ENCODE data around the gene CSTPP1.

DNA sequence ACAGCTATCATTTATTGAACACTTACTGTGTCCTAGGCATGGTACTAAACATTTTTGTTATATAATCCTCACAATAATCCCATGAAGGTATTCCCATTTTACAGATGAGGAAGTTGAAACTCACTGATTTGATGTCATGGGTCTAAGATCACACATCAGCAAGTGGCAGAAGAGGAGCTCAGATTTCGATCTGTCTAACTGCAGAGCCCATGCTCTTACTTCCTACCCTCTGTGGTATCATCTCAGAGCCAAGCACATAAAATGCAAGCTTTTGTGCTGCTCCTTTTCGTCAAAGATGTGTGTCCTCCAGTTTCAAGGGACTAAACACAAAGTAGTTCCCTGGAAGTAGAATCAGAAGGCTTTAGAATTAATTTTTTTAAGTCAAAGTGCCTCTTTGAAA lies 169.0 kb downstream of the CSTPP1 start:
- TF ChIP-seq CTCF (IDR thresholded peaks at IDR 0.05) (no peak), POLR2A (IDR thresholded peaks at IDR 0.05) (no peak), EP300 (IDR thresholded peaks at IDR 0.05) (no peak)

Measured in tibial nerve (tissue), 4 donors.